Choroid plexus epithelial cell (primary cell): Measurements from ENCODE around the gene KIT.

Experiments used
- DNase-seq: peaks from one replicate; pipeline ENCODE4 v3.0.0-alpha.2; 2010; ENCODE audit warnings: low read depth
- H3K4me3 ChIP-seq: 2 replicates; pipeline ENCODE4 v1.5.1; 2011; ENCODE audit warnings: low read depth, mild to moderate bottlenecking, control low read depth, low read length, moderate library complexity
- TF ChIP-seq, protein P1 (sequence below): conservative IDR thresholded peaks from 2 replicates; pipeline ENCODE4 v1.5.1; 2011; ENCODE audit warnings: low read depth, mild to moderate bottlenecking, control low read depth, inconsistent platforms, low read length, moderate library complexity

The KIT gene

DNA sequence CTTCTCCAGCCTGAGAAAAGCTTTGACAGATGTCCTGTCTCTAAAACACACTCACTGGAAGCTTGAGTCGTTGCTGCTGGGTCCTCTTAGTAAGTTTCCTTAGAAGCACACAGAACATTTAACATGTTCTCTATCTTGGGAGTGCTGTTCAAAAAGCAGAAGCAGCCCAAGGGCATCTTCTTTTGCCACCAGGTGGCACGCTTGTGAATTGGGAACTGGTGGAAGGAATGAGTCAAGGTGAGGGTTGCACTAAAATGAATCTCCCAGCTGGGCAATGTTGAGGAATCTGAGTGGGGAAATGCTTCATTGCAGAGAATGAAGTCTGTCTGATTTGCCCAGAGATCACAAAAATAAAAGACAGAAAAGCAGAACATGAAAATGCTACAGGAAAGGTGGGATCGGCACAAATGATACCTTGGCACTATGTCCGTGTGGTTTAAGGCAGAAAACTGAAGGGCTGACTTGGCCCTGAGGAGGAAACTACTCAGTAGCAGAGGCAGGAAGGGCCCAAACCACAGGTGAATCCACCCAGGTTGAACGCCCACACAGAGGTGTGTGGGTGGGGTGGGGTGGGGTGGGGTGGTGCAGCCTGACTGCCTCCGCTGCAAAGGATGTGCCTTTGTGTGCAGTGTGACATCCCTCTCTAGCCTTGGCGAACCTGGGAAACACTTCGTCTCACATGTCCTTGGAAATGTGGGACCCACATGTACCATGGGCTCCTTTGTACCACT is 26.0 kb downstream of the KIT start:
- DNase-seq: peak; percentile 26
- no peak overlapping the region for H3K4me3 ChIP-seq
- TF ChIP-seq, protein P1, sequence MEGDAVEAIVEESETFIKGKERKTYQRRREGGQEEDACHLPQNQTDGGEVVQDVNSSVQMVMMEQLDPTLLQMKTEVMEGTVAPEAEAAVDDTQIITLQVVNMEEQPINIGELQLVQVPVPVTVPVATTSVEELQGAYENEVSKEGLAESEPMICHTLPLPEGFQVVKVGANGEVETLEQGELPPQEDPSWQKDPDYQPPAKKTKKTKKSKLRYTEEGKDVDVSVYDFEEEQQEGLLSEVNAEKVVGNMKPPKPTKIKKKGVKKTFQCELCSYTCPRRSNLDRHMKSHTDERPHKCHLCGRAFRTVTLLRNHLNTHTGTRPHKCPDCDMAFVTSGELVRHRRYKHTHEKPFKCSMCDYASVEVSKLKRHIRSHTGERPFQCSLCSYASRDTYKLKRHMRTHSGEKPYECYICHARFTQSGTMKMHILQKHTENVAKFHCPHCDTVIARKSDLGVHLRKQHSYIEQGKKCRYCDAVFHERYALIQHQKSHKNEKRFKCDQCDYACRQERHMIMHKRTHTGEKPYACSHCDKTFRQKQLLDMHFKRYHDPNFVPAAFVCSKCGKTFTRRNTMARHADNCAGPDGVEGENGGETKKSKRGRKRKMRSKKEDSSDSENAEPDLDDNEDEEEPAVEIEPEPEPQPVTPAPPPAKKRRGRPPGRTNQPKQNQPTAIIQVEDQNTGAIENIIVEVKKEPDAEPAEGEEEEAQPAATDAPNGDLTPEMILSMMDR: peak; percentile 56

DNA sequence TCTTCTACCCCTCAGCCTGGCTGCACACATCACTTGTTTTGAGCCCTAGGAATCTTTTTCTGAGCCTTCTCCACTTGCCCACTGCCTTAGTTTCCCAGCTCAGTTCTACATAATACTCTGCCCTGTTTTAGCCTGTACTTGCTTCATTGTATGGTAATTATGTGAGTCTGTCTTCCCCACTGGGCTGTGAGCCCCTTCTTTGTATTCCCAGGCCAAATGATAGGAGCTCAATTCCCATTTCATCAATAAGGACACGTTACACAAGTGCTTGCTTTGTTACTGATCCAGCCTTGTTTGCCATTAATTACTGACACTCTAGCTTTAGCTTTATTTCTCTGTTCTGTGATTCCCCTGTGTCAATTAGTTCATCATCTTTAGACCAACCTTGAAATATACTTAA is 28.1 kb downstream of the KIT start:
- TF ChIP-seq, protein P1: no peak
- no peak overlapping the region for H3K4me3 ChIP-seq
- DNase-seq: no peak

DNA sequence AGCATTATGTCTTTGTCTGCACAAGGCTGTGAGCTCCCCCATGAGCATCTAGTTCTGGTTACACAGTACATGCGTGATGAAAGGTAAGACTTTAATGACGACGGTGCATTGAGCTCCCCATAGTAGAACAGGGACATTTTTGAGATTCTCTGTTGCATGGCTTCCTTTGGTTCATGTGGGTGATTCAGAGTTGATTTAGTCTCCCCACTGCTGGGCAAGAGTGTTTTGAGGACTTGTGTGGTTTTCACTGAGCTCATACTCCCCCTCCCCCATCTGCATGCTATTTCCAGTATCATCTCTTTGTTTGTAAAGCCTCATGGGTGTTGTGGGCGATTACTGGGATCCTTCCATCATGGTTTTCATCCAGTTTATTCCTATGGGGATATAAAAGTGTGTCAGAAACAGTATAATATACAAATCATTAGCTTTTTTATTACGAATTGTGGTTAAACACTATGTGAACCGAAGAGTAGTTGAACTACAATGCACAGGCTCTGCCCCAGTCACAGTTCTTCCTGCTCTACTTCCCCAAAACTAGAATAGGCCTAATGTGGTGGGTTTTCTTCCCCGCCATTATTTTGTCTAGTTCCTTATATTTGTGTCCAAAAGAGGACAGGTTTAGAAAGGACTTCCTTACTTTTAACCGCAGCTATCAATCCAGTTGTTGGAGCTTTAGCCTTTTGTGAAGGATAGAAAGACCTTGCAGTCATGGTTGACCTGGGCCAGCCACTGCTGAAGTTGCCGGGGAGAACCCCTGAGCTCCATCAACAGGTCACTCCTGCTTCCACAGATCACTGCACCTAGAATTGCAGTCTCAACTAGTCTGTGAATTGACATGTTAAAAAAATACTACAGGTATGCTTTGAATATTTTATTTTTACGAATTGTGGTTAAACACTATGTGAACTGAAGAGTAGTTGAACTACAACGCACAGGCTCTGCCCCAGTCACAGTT is 30.4 kb downstream of the KIT start:
- TF ChIP-seq, protein P1: no peak
- DNase-seq: peak; percentile 17
- H3K4me3 ChIP-seq: no peak overlapping the region

DNA sequence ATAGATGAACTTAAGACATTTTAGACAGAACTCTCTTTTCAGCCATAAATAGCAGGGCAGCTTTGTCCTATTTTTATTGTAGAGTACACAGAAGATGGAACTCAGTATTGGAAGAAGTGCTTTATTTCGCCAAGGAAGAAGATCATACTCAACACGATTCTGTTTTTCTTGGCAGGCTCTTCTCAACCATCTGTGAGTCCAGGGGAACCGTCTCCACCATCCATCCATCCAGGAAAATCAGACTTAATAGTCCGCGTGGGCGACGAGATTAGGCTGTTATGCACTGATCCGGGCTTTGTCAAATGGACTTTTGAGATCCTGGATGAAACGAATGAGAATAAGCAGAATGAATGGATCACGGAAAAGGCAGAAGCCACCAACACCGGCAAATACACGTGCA is 37.6 kb downstream of the KIT start:
- no peak overlapping the region for H3K4me3 ChIP-seq
- TF ChIP-seq, protein P1: no peak
- no peak for DNase-seq

DNA sequence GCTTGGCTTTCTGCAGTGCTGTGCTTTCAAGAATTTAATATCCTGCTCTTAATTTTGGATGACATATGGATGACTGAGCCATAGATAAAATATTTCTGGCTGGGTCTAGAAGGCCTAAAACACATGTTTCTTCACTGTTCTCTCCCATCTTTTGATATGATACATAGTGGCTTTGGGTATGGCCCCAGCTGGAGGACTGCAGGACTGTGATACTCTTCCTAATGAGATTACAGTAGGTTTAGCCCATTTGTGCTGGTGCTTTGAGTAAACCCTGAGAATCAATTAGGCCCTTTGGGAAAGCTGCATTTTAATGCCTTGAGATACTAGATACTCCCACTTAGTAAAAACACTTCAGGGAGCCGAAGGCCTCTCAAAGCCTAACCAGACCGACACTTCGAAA is 38.0 kb downstream of the KIT start:
- TF ChIP-seq, protein P1: no peak

DNA sequence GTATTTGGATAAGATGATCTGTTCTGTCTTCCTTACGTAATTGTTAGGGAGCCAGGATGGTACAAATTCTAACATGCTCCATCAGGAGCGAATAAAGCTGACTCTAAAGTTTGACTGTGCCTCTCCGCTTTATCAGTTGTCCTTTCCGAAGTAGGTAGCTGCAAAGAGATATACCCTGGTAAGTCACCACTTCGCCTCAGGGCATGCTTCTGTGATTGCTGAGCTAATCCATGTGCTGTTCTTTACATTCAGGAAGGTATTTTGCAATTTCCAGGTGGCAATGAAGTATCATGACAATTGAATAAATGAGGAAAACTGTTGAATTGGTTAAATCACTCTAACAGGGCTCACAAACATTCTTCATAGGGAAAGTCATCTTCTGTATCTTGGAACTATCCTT is 38.9 kb downstream of the KIT start:
- DNase-seq: no peak
- H3K4me3 ChIP-seq: no peak overlapping the region
- TF ChIP-seq, protein P1: no peak

More for the DNA sequence above, 38.0 kb downstream of the KIT start:
- H3K4me3 ChIP-seq: no peak overlapping the region
- no peak for DNase-seq
